Measurements from ENCODE around the gene STARD10.

- TF ChIP-seq RAD21 (conservative IDR thresholded peaks at IDR 0.05 in 1 of 2, IDR thresholded peaks at IDR 0.05 in 1 of 2) (no peak), BHLHE40 (IDR thresholded peaks at IDR 0.05; ENCODE audit: low read depth, low read length) (no peak), ESRRA (IDR thresholded peaks at IDR 0.05; ENCODE audit: borderline replicate concordance, low read length) (no peak)
Measured at GRCh38 chr11:72730243-72730642, 63.6 kb downstream of the STARD10 start.
